Cerebellar nuclear complex (tissue), 1 donor: ENCODE results near the gene CDK12.
"Not testable (repeated sequence)": the region's sequence is repeated elsewhere in the genome, so short reads cannot be mapped to it uniquely, and the experiment has no call there.

Experiments used
- DNase-seq, 2 experiments: peaks; one replicate each; lab custom pipeline; 2025; lab: John Stamatoyannopoulos, UW

The CDK12 gene

GRCh38 chr17:39461113-39461925 lies at the start of gene CDK12:
CDK12 (plus strand) TSS chr17:39461486; CDS start chr17:39462072, 586 bp downstream.
- DNase-seq = peak; percentile 92

DNA sequence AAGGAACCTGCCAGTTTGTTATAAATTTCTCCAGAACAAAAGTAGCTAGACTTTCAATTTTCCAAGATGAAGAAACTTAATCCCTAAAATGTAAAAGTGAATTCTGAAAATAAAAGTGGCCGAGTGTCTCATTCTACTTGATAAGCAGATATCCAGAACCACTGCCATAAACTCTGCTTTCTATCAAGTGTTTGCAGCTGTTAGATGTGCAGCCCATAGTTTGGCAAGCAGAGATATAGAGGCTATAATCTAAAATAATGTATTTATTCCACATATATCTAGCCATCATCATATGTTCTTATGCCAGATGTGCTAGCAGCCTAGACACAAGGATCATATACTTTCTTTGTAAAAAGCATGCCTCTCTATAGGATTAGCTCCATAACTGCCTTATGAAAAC lies 45.1 kb upstream of the CDK12 start:
- no peak for DNase-seq

DNA sequence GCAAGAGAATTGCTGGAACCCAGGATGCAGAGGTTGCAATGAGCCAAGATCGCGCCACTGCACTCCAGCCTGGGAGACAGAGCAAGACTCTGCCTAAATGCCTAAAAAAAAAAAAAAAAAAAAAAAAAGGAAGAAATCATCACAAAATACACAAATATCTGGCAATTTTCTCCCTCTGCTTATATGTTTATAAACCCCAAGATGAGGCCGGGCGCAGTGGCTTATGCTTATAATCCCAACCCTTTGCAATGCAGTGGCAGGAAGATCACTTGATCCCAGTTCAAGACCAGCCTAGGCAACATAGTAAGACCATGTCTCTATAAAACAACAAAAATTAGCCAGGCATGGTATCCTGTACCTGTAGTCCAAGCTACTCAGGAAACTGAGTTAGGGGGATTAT lies 31.7 kb upstream of the CDK12 start:
- DNase-seq = no peak

GRCh38 chr17:39439868-39440267 lies 21.4 kb upstream of the CDK12 start:
- not testable (repeated sequence) for DNase-seq

DNA sequence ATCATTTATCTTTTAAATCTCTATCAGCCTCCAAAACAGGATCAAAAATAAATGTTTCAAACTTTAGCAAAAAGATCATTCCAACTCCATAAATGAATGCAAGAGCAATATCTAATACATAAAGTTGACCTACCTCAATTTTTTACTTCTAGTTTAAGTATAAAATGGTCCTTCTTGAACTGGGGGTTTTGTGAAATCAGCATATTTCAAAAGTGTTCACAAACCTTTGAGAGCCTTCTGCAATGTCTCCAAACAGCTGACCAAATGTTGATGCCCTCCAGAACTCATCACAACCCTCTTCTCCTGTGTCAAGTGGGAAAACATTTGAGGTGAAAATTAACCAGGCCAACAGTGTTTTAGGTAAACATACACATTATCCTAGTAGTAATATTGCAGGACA lies 18.0 kb upstream of the CDK12 start:
- no peak for DNase-seq

DNA sequence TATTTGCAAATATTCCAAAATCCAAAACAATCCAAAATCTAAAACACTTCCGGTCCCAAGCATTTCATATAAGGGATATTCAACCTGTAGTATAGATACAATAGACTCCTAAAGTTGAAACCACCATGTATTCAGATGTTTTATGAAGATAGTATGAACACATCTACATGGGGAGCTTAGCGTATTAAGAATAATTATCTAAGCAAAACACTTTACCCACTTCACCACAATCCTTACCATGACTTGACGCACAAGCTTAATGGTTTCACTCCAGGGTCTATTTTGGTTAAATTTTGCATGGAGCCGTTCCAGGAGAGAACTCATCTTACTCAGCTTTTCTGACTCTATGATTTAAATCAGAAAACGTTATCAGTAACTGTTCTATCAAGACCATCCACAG lies 13.7 kb upstream of the CDK12 start:
- DNase-seq = no peak

- no peak for DNase-seq
These were observed 11.2 kb upstream of the CDK12 start for GRCh38 chr17:39450051-39450450.

GRCh38 chr17:39450847-39451581 lies 10.3 kb upstream of the CDK12 start, which contains the start of gene MED1:
MED1 (minus strand) TSS chr17:39451263; CDS start chr17:39451062, 201 bp downstream.
- DNase-seq = peak; percentile 49 to 77

DNA sequence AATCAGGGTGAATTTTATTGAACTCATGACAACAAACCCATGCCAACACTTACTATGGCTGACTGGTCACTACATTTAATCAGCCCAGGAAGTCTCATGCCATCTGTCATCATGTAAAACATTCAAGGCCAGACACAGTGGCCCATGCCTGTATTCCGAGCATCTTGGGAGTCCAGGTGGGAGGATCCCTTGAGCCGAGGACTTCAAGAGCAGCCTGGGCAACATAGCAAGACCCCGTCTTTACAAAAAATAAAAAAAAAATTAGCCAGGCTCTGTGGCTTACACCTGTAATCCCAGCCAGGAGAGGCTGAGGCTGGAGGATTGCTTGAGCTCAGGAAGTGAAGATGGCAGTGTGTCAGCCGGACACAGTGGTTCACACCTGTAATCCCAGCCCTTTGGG lies 5.4 kb upstream of the CDK12 start:
- DNase-seq = no peak

DNA sequence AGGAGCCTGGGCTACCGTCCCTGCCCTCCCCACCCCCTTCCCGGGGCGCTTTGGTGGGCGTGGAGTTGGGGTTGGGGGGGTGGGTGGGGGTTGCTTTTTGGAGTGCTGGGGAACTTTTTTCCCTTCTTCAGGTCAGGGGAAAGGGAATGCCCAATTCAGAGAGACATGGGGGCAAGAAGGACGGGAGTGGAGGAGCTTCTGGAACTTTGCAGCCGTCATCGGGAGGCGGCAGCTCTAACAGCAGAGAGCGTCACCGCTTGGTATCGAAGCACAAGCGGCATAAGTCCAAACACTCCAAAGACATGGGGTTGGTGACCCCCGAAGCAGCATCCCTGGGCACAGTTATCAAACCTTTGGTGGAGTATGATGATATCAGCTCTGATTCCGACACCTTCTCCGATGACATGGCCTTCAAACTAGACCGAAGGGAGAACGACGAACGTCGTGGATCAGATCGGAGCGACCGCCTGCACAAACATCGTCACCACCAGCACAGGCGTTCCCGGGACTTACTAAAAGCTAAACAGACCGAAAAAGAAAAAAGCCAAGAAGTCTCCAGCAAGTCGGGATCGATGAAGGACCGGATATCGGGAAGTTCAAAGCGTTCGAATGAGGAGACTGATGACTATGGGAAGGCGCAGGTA lies 762 bp downstream of the CDK12 start:
- DNase-seq = no peak

DNA sequence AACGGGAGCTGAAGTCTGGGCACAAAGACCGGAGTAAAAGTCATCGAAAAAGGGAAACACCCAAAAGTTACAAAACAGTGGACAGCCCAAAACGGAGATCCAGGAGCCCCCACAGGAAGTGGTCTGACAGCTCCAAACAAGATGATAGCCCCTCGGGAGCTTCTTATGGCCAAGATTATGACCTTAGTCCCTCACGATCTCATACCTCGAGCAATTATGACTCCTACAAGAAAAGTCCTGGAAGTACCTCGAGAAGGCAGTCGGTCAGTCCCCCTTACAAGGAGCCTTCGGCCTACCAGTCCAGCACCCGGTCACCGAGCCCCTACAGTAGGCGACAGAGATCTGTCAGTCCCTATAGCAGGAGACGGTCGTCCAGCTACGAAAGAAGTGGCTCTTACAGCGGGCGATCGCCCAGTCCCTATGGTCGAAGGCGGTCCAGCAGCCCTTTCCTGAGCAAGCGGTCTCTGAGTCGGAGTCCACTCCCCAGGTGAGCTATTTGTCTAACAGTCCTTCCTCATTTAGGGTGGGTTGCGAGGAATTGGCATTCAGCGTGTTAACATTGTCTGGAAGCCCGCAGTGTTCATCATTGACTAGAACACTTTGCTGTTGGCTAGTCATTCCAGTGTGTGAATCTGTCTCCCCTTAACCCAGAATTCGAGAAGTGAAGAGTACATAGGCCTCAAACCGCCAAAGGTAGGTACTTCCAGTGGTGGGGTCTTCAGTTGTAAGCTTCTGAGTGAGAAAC lies 1.5 kb downstream of the CDK12 start:
- no peak for DNase-seq

GRCh38 chr17:39464639-39465181 lies 3.4 kb downstream of the CDK12 start:
- DNase-seq = not testable (repeated sequence)

- not testable (repeated sequence) for DNase-seq
These were observed 7.3 kb downstream of the CDK12 start for GRCh38 chr17:39468610-39469009.

DNA sequence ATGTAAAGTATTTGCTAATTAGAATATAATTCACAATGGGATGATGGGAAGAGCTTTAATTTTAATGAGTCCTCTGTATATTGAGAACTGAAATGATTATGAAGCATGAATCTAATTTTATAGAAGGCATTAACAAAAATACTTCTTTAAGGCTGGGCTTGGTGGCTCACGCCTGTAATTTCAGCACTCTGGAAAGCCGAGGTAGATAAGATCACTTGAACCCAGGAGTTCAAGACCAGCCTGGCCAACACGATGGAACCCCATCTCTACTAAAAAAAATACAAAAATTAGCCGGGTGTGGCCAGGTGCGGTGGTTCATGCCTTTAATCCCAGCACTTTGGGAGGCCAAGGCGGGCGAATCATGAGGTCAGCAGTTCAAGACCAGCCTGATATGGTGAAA lies 12.0 kb downstream of the CDK12 start:
- no peak for DNase-seq

GRCh38 chr17:39479631-39480030 lies 18.3 kb downstream of the CDK12 start:
- DNase-seq = not testable (repeated sequence)

DNA sequence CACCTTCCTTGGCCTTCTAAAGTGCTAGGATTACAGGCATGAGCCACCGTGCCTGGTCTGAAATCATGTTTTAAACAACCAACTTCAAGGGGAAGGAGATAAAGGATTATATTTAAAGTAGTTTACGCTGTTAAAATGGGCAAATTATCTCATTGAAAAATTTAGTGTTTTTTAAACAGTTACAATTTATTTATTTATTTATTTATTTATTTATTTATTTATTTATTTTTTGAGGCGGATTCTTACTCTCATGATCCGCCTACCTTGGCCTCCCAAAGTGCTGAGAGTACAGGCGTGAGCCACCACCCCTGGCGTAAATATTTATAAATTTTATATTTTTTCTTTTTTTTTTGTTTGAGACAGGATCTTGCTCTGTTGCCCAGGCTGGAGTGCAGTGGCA lies 22.2 kb downstream of the CDK12 start:
- no peak for DNase-seq

- no peak for DNase-seq
These were observed 22.9 kb downstream of the CDK12 start for GRCh38 chr17:39484178-39484577.

GRCh38 chr17:39485555-39485954 lies 24.3 kb downstream of the CDK12 start:
- DNase-seq = no peak

- DNase-seq = no peak
These were observed 25.0 kb downstream of the CDK12 start for GRCh38 chr17:39486242-39486641.

DNA sequence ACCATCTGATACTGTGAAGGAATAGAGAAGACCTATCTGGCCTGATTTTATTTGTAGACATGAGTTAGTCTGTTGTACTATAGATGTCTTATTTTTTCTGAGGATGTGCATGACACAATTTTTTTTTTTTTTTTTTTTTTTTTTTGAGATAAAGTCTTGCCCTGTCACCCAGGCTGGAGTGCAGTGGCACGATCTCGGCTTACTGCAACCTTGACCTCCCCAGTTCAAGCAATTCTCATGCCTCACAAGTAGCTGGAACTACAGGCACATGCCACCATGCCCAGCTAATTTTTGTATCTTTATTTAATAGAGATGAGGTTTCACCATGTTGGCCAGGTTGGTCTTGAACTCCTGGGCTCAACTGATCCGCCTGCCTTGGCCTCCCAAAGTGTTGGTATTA lies 26.2 kb downstream of the CDK12 start:
- not testable (repeated sequence) for DNase-seq

DNA sequence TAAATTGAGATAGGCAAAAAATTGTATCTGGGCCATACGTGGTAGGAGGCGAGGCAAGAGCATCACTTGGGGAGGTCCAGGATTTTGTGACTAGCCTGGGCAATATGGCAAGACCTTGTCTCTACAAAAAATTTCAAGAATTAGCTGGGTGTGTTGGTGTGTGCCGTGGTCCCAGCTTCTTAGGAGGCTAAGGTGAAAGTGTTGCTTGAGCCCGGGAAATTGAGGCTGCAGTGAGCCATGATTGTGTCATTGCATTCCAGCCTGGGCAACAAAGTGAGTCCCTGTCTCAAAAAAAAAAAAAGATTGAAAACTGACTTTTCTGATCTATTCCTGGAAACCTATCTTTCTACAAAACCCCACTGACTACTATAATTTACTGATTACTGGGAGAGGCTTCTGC lies 26.7 kb downstream of the CDK12 start:
- DNase-seq = no peak

DNA sequence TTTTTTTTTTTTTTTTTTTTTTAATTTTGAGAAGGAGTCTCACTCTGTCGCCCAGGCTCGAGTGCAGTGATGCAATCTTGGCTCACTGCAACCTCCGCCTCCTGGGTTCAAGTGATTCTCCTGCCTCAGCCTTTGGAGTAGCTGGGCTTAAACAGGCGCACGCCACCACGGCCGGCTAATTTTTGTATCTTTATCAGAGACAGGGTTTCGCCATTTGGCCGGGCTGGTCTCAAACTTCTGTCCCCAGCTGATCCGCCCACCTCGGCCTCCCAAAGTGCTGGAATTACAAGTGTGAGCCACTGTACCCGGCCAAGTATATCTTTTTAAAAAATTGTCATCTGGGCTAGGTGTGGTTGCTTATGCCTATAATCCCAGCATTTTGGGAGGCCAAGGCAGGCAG lies 35.6 kb downstream of the CDK12 start:
- not testable (repeated sequence) for DNase-seq
